LNCAP (cell line): ENCODE results near the gene TASOR2.

ENCODE experiments used
- CTCF ChIP-seq: fragments of 450-650 bp; IDR thresholded peaks from 2 replicates; pipeline ENCODE4 v1.5.1; 2017; ENCODE audit warnings: mild to moderate bottlenecking

The TASOR2 gene

GRCh38 chr10:5694573-5694972, 9.9 kb downstream of the TASOR2 start:
- TF ChIP-seq CTCF, result no peak

DNA sequence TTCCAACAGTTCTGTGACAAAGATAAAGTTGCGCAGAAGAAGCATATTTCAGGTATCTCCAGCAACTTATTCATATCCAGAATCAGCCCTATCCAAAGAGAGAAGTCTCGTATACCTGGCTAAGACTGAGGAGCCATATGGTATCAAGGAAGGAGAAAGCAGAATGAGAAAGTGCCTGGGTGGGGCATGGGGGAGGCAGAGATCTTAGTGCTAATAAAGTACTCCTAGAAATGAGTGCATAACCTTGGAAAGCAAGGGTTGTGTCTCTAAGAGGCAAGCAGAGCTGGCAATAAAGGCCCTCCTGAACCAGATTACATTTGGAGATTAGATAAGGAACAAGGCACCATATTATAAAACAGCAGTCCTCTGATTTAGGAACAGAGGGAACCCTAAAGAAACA, 12.7 kb downstream of the TASOR2 start:
- TF ChIP-seq CTCF, result no peak

DNA sequence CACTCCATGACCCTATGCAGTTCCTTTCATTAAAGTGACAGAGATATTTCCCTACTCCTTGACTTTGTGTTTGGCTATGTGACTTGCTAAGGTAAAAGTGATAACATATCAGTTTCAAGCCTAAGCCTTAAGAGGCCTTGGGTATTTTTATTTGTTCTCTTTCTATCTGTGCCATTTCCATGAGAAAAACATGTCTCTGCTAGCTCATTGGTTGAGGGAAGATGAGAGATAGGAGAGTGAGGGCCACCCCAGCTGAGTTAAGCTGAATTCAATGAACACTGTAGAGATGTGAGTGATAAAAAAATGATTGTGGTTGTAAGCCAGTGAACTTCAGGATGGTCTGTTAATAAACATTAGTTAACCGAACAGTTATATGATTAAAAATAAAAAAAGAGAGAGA, 13.4 kb downstream of the TASOR2 start:
- TF ChIP-seq CTCF, result no peak

DNA sequence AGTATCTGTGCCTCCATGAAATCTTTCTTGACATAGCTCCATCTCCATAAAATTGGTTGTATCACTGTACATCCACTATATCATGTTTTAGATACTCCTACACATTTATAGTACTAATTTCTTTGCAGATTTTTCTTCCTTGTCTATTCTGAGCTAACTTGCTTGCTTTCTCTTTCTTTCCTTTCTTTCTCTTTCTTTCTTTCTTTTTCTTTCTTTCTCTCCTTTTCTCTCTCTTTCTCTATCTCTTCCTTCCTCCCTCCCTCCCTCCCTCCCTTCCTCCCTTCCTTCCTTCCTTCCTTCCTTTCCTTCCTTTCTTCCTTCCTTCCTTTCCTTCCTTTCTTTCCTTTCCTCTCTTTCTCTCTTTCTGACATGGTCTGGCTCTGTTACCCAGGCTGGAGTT, 23.7 kb downstream of the TASOR2 start:
- no peak for TF ChIP-seq CTCF

DNA sequence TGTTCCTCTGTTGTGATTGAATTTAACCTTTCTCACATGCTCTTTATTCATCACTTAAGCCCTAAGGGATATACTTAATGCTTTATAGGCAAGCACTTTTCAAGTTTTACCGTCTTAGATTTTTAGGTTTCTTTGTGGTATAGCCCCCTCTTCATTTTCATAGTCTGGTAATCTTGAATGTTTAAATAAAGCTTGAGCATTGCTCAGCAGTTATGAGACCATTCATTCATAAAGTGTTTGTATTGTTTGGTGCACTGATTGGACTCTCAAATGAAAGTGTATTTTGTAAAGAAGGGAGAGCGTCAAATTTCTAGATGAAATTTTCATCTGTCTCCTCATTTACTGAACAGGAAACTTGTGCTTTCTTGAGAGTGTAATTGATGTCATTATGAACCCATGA, 25.2 kb downstream of the TASOR2 start:
- no peak for TF ChIP-seq CTCF

GRCh38 chr10:5710859-5711258, 26.2 kb downstream of the TASOR2 start:
- TF ChIP-seq CTCF, result no peak

DNA sequence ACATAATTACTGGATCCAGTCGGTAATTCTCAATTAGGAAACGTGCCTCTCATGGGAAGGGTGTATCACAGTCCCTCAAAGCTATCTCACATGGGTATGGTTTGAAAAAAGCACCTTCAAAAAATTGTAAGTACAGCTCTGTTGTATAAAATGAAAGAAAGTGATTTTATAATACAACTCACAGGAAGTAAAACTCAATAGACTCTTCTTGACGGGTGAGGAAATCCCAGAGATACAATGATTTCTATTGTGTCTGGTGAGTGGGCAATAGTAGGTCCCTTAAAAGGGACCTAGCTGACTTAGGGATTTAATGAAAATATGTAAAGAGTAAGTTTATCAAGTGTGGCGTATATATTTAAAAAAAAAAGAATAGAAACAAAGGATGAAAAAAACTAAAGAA, 27.0 kb downstream of the TASOR2 start:
- no peak for TF ChIP-seq CTCF

- no peak for TF ChIP-seq CTCF
These were observed 34.9 kb downstream of the TASOR2 start for GRCh38 chr10:5719546-5719945.
